GM12878 (cell line): ENCODE results near the gene IFI44L. TPM values are rescaled to one million over a fixed set of nuclear protein-coding genes. Genes with fewer than 3 reads are reported as not detected.

Source experiments
- ATAC-seq: fragments of 200-7000 bp; cut with Tn5 transposase; 3 replicates; pipeline ENCODE4 v1.9.1; 2020; ENCODE audit warnings: mild to moderate bottlenecking, moderate library complexity
- BruUV-seq: library from RNA; stranded (reverse); fragments of 400-500 nt; replicated peaks from 2 replicates; lab custom pipeline; 2021; lab: Mats Ljungman, UMichigan
- CTCF ChIA-PET: fragments of 300-600 bp; sonication (Branson Sonifier 250); formaldehyde crosslinking; extraction: SDS; loops from one replicate; lab custom pipeline; 2021; ENCODE audit warnings: inconsistent platforms; lab: Yijun Ruan, JAX
- POLR2A ChIA-PET: fragments of 350-600 bp; formaldehyde crosslinking; extraction: SDS; loops from one replicate; lab custom pipeline; 2021; ENCODE audit warnings: inconsistent platforms; lab: Charles Lee
- RAD21 ChIA-PET: fragments of 300-600 bp; sonication (Branson Sonifier 250); formaldehyde crosslinking; loops from one replicate; lab custom pipeline; 2023; ENCODE audit warnings: antibody characterized with exemption; ENCODE audit not compliant: unreplicated experiment; lab: Charles Lee
- SMC1A ChIA-PET: fragments of 300-600 bp; sonication (Branson Sonifier 250); formaldehyde crosslinking; loops from one replicate; lab custom pipeline; 2023; ENCODE audit not compliant: unreplicated experiment, uncharacterized antibody; lab: Charles Lee
- DNase-seq: peaks from one replicate; pipeline ENCODE4 v3.0.0-alpha.2; 2011; ENCODE audit warnings: low read depth, low spot score
- FAIRE-seq: peaks from 3 replicates; lab custom pipeline; 2011; peaks lifted over from hg19 to GRCh38; lab: Jason Lieb, UNC
- H2AFZ ChIP-seq: 2 replicates; pipeline ENCODE4 v1.6.0; 2011; ENCODE audit warnings: low read depth, low read length, control low read depth; ENCODE audit not compliant: control insufficient read depth
- H3K27ac ChIP-seq: 2 replicates; pipeline ENCODE4 v1.5.1; 2011; ENCODE audit warnings: control low read depth; ENCODE audit not compliant: control insufficient read depth, insufficient read depth
- H3K27me3 ChIP-seq, 2 experiments: replicated peaks in 1 of 2; 2 replicates each; pipeline versions ENCODE4 v1.6.0 to v1.6.1; 2011; ENCODE audit warnings: low read length in 1 of 2; ENCODE audit not compliant: control insufficient read depth in 2 of 2, insufficient read depth in 2 of 2
- H3K36me3 ChIP-seq, 2 experiments: 2 replicates each; pipeline ENCODE4 v1.5.1; 2011; ENCODE audit warnings: low read length in 1 of 2; ENCODE audit not compliant: control insufficient read depth in 2 of 2, insufficient read depth in 2 of 2
- H3K4me1 ChIP-seq: 2 replicates; pipeline ENCODE4 v1.6.1; 2011; ENCODE audit warnings: mild to moderate bottlenecking, low read length, moderate library complexity, mixed read lengths; ENCODE audit not compliant: control insufficient read depth, insufficient read depth
- H3K4me2 ChIP-seq: 2 replicates; pipeline ENCODE4 v1.6.0; 2011; ENCODE audit warnings: control low read depth; ENCODE audit not compliant: control insufficient read depth, insufficient read depth
- H3K4me3 ChIP-seq: fragments of 200-600 bp; sonication (generic); 2 replicates; pipeline ENCODE4 v1.5.1; 2016
- H3K79me2 ChIP-seq: 2 replicates; pipeline ENCODE4 v1.6.0; 2011; ENCODE audit warnings: low read length; ENCODE audit not compliant: control insufficient read depth, insufficient read depth
- H3K9ac ChIP-seq: 2 replicates; pipeline ENCODE4 v1.8.0; 2011; ENCODE audit warnings: low read length, control low read depth, mixed read lengths; ENCODE audit not compliant: control insufficient read depth, insufficient read depth
- H3K9me3 ChIP-seq: replicated peaks from 3 replicates; pipeline ENCODE4 v1.5.1; 2011; ENCODE audit warnings: mild to moderate bottlenecking, low read length; ENCODE audit not compliant: control insufficient read depth, insufficient read depth
- H4K20me1 ChIP-seq: 2 replicates; pipeline ENCODE4 v1.6.0; 2011; ENCODE audit not compliant: control insufficient read depth, insufficient read depth
- ATF3 ChIP-seq: IDR thresholded peaks from 2 replicates; pipeline ENCODE4 v1.6.1; 2011; ENCODE audit warnings: low read depth, mild to moderate bottlenecking, low read length, moderate library complexity, borderline replicate concordance; ENCODE audit errors: extremely low read depth
- IKZF2 ChIP-seq, 2 experiments: fragments of 450-650 bp; IDR thresholded peaks; 2 replicates each; pipeline ENCODE4 v1.6.1; 2017; ENCODE audit warnings: mild to moderate bottlenecking in 2 of 2, moderate library complexity in 2 of 2
- JUNB ChIP-seq: IDR thresholded peaks from 2 replicates; pipeline ENCODE4 v1.6.1; 2016; ENCODE audit warnings: antibody characterized with exemption, mild to moderate bottlenecking
- MLLT1 ChIP-seq: fragments of 450-650 bp; IDR thresholded peaks from 2 replicates; pipeline ENCODE4 v1.6.1; 2016; ENCODE audit warnings: mild to moderate bottlenecking
- POLR2A ChIP-seq: IDR thresholded peaks from 2 replicates; pipeline ENCODE4 v1.6.1; 2011; ENCODE audit warnings: low read depth, mild to moderate bottlenecking, low read length
- SUPT20H ChIP-seq: IDR thresholded peaks from 2 replicates; pipeline ENCODE4 v1.6.1; 2011; ENCODE audit warnings: low read depth, mild to moderate bottlenecking, low read length, moderate library complexity, borderline replicate concordance; ENCODE audit not compliant: control insufficient read depth
- ZZZ3 ChIP-seq: IDR thresholded peaks from 2 replicates; pipeline ENCODE4 v1.6.1; 2011; ENCODE audit warnings: low read depth; ENCODE audit not compliant: control insufficient read depth, insufficient read length
- WGBS: methylation state at CpG from one replicate; pipeline ENCODE4 v1.1.6; 2016; ENCODE audit warnings: low lambda C conversion rate; ENCODE audit not compliant: insufficient replicate concordance, insufficient coverage; ENCODE audit errors: missing lambda C conversion rate; 5-methylcytosine and 5-hydroxymethylcytosine counted together
- in situ Hi-C: fragments of 300-500 bp; cut with MboI; formaldehyde crosslinking; loops from 9 replicates; pipeline ENCODE4 v1.14.3; 2018; ENCODE audit warnings: mixed read lengths
- intact Hi-C: fragments of 100-400 bp; cut with micrococcal nuclease; formaldehyde crosslinking; loops from one replicate; pipeline ENCODE4 v1.14.2; 2022; ENCODE audit not compliant: unreplicated experiment
- polyA plus RNA-seq, 11 experiments: library from polyadenylated mRNA; depleted of rRNA in 4 of 11; unstranded in 6 of 11; stranded (reverse) in 5 of 11; fragments of >200 nt; fragmentation: Nextera tagmentation in 4 of 11; fragmentation: Illumina TruSeq in 1 of 11; extraction: Ambion mirVana in 4 of 11; extraction: Trizol in 1 of 11; gene quantifications; 1 replicate in 1 of 11; 2 replicates in 10 of 11; pipeline versions ENCODE4 v1.2.1 to v1.2.3, GENCODE V29; 2011 to 2016; ENCODE audit warnings: inconsistent platforms in 2 of 11, missing spikeins in 2 of 11, low read depth in 1 of 11
- total RNA-seq, 4 experiments: library from RNA; depleted of rRNA in 3 of 4; stranded (reverse); fragments of >200 nt in 3 of 4; fragmentation: Illumina TruSeq in 1 of 4; extraction: Trizol in 1 of 4; gene quantifications; 2 replicates each; pipeline versions ENCODE4 v1.2.1 to v1.2.3, GENCODE V29; 2013 to 2021

IFI44L gene
- total and polyA plus RNA-seq, 10 of the 15 experiments (the other 5 are each of a cell fraction or from before 2014, with no cell fraction given) = 58.0 to 371 (median 173) TPM

GRCh38 chr1:78651241-78651640 lies 31.0 kb downstream of the IFI44L start:
- Histone ChIP-seq H3K27me3 (no peaks in the 10 kb centered on the region), H3K27ac (peak overlapping the region; percentile 82), H3K36me3 (peaks cover 0 to 8% of the 10 kb centered on the region in 2 experiments; a peak in 1 of 4 replicates), H4K20me1 (no peaks in the 10 kb centered on the region), H3K4me1 (no peaks in the 10 kb centered on the region), H3K9ac (peak overlapping the region; percentile 84), H2AFZ (no peak overlapping the region), H3K4me3 (peak overlapping the region; percentile 95), H3K4me2 (peak overlapping the region; percentile 78), H3K79me2 (peaks cover 70% of the 10 kb centered on the region), H3K9me3 (peaks cover 16% of the 10 kb centered on the region)
- intact Hi-C loops = loop anchor here (5.0 kb wide), 2 partner anchors 644 to 674 kb away; partner anchors contain the start of gene FUBP1
- WGBS = 2% methylated on average over 12 of the region's 12 CpGs
- DNase-seq = no peak
- no peak for FAIRE-seq
- in situ Hi-C loops = no loop called here
- ChIA-PET POLR2A (interaction anchor here (0.9 to 2.3 kb wide), 5 partner anchors 24 to 672 kb away, joined by 3 to 20 read pairs (median 8); partner anchors contain the start of genes DNAJB4, FUBP1 and IFI44L), SMC1A (interaction anchor here (0.5 to 1.7 kb wide), 8 partner anchors 12 to 31 kb away, joined by 3 to 14 read pairs (median 3); partner anchors contain the start of gene IFI44L), RAD21 (interaction anchor here (0.6 to 1.0 kb wide), 2 partner anchors 24 to 32 kb away, joined by 3 read pairs; partner anchors contain the start of gene IFI44L), CTCF (interaction anchor here (0.8 to 1.4 kb wide), 3 partner anchors 25 to 31 kb away, joined by 3 to 6 read pairs (median 4); partner anchors contain the start of gene IFI44L)
- peak; percentile 34 for ATAC-seq
- peak; percentile 60; the same call in 1 of the 2 replicates for TF ChIP-seq POLR2A
- TF ChIP-seq MLLT1 = peak; percentile 61; the same call in 1 of the 2 replicates
- TF ChIP-seq IKZF2 (IDR thresholded peaks at IDR 0.05) = no peak
- no peak for TF ChIP-seq ZZZ3
- TF ChIP-seq JUNB = no peak
- no peak for TF ChIP-seq SUPT20H
- no peak for TF ChIP-seq ATF3
- BruUV-seq = no TSS peak
